RKO (cell line): Measurements from ENCODE around the gene TSKS.

Experiments
- DNase-seq: peaks from one replicate; pipeline ENCODE4 v3.0.0-alpha.2; 2016; ENCODE audit warnings: low spot score

The TSKS gene, protein sequence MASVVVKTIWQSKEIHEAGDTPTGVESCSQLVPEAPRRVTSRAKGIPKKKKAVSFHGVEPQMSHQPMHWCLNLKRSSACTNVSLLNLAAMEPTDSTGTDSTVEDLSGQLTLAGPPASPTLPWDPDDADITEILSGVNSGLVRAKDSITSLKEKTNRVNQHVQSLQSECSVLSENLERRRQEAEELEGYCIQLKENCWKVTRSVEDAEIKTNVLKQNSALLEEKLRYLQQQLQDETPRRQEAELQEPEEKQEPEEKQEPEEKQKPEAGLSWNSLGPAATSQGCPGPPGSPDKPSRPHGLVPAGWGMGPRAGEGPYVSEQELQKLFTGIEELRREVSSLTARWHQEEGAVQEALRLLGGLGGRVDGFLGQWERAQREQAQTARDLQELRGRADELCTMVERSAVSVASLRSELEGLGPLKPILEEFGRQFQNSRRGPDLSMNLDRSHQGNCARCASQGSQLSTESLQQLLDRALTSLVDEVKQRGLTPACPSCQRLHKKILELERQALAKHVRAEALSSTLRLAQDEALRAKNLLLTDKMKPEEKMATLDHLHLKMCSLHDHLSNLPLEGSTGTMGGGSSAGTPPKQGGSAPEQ

DNA sequence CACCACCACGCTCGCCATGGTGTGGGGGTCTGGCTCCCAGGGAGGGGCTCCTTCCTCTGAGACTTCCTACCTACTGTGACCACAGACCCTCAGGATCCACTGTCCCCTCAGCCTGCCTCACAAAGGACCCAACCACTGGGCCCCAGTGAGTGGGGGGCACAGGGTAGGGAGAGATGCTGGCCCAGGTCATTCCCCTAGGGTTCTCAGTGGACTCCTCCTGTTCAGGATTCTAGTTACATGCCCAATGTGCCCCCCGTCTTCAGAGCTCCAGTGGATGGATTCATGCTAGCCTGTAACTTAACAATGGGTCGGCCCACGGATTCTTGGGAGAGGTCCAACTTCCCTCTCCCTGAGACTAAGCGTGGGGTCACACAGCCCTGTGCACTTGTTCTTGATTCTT lies at the start of gene TSKS:
TSKS (minus strand) TSS at position 77 of the 400 bp plus-strand sequence; CDS start at position 18, 59 bp downstream.
- DNase-seq: no peak

DNA sequence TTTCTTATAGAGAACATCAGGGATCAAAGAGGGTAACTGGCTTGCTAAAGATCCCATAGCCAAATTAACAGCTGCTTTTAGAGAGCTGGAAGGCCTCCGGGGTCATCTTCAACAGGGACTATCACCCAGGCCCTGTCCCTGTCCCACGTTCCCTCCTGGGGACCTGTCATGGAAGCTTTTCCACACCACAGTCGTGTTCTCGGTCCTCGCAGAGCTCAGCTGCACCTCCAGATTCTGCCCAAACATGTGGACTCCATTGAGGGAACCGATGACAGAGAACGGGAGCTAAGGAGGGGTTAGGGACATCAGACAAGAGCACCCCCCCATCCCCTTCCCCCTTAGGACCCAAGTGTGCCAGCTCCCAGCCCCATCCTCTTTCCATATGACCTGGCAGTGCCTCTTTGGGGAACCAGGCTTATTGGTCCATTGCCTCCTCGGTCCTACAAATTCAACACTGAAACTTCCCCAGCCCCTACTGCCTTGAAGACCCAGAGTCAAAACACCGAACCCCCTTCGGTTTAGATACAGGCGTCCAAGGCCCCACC lies 49.4 kb upstream of the TSKS start:
- DNase-seq: no peak

DNA sequence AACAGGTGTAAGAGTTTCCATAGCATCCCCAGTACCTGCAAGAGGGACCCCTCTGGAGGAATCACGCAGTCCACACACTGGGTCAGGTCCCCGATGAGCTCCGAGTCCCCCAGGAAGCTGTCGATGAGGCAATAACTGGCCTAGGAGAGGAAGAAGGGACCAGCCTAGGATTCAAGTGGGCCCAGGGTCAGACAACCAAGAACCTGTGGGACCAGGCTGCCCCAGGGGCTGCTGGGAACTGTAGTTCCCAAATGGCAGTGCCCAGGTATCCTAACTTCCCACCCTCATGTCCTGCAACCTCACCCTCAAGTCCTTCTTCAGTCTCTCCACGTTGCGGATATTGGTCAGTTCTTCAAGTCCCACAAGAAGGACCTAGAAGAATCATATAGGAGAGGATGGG lies 48.2 kb upstream of the TSKS start:
- no peak for DNase-seq

DNA sequence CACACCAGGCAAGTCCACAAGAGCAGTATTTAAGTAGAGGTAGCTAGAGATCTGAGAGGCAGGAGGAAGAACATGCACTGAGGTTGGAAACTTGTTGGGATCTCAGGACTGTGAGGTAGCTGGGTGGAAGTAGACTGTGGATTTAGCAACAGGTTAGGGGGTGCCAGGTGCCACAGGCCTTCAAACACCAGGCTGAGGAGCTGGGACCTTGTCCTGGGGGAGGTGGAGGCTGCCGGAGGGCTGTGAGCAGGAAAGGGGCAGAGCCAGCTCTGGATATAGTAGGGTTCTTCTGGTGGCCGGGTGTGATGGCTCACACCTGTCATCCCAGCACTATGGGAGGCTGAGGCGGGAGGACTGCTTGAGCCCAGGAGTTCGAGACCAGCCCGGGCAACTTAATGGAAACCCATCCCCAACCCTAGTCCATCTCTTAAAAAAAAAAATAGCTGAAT lies 46.9 kb upstream of the TSKS start:
- DNase-seq: no peak

DNA sequence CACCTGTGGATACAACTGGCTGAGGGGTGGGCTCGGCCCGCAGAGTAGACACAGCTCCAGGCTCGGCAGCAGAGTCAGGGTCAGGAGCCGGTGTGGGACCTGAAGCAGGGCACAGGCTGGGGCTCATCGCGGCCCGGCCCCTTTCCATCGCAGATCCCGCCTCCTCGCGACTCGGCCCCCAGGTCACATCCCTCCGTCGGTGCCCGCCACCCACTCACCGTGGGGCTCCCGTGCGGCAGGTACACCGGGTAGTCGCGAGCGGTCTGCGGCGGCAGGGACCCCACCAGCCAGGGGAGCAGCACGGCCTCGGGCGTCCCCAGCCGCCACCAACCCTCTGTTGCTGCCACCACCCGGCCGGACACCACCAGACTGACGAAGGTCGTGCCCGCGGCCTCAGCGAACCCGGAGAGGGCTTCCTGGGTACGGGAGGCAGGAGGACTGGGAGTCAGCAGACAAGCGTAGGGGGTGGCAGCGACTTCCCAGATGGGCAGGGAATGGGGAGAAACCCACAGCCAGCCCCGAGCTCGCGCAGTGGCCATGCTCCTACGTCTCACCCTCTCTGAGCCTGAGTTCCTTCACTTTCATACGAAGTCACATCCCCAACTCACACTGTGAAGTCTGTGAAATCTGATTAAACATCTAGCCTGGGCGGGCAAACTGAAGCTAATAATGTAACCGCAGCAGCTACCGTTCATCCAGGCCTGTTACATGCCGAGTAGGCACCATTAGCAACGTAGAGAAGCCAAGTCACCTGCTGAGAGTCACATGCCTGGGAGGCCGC lies 46.2 kb upstream of the TSKS start:
- no peak for DNase-seq

DNA sequence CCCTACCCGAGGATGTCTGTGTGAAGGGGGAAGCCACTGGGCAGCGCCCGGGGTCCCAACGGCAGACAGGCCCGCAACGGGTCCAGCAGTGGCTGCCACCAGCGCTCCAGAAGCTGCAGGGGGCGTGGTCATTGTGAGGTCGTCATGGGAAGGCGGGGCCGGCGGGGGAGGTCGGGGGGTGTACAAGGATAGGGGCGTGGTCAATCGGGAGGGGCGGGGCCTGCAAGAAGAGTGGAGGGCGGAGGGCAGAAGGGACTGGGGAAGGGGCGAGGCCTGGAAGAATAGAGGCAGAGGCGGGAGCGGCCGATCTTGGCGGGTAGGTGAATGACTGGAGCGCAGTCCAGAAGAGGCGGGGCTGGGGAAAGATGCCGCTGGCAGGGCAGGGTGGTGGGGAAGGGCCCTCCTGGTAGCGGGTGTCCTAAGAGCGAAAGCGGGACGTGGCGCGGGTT lies 45.6 kb upstream of the TSKS start:
- DNase-seq: no peak

DNA sequence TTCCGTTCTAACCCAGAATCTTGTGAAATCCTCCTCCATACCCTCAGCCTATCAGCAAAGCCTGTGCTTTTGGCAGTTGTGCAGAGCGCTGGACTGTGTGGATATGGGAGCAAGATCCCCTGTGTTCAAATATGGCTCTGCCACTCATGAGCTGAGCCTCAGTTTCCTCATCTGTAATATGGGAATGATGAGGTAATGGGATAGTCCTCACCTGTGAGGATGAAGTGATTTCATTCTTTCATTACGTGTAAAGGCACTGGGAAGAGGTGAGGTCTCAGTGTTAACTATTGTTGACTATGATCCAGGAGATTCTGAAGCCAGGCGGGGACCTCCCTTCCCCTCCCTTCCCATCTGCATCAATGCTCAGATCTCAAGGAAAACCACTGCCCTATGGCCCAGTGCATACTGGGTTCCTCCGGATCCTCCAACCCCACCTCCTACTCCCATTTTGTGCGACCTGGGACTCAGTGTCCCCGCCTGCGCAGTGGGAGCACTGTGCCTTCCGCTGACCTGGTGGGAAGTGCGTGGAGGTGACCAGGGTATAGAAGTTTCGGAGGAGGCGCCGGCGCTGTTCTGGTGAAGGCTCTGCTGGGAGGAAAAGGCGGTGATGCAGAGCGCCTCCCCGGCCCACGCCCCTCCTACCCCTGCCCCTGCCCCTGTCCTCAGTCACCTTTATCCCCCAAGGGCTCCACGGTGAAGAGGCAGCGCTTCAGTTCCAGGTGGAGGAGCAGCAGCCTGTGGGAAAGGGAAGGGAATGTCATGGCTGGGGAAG lies 45.0 kb upstream of the TSKS start:
- DNase-seq: no peak

DNA sequence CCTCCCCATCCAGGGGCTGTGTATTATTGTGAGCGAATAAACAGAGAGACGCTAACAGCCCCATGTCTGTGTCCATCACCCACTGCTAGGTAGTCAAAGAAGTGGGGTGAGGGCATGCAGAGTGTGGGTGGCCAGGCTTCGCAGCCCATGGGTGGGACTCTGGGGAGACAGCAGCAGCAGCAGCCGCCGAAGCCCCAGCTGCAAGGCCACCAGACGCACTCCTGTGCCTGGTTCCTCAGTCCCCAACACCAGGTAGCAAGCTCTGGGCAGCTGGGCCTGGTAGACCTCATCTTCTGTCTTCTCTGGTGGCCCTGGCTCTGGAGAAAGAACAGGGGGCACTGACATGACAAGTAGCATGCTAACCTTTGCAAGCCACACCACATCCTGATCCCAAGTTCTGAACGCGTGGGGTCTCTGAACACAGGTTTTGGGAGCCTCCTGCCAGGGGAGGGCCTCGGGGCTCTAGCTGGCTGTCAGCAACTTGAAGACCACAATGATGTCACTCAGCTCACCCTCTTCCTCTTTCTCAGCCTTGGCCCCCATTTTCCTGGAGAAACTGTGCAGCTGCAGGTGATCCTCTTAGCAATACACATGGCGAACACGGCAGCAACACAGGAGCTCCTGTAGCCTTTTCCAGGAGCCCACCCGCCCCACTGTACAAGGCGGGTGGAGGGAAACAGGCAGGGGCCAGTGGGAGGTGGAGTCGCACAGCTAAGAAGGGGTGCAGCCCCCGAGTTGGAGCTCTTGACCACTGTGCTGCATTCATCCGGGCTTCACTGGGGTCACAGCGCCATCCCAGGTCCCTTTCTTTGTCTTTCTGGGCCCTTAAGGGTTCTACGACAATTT lies 44.2 kb upstream of the TSKS start:
- no peak for DNase-seq

DNA sequence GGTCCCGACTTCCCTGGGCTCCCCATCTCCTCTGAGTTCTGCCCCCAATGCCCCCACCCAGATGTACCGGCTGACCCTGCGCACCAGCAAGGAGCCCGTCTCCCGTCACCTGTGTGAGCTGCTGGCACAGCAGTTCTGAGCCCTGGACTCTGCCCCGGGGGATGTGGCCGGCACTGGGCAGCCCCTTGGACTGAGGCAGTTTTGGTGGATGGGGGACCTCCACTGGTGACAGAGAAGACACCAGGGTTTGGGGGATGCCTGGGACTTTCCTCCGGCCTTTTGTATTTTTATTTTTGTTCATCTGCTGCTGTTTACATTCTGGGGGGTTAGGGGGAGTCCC lies 43.5 kb upstream of the TSKS start:
- no peak for DNase-seq

DNA sequence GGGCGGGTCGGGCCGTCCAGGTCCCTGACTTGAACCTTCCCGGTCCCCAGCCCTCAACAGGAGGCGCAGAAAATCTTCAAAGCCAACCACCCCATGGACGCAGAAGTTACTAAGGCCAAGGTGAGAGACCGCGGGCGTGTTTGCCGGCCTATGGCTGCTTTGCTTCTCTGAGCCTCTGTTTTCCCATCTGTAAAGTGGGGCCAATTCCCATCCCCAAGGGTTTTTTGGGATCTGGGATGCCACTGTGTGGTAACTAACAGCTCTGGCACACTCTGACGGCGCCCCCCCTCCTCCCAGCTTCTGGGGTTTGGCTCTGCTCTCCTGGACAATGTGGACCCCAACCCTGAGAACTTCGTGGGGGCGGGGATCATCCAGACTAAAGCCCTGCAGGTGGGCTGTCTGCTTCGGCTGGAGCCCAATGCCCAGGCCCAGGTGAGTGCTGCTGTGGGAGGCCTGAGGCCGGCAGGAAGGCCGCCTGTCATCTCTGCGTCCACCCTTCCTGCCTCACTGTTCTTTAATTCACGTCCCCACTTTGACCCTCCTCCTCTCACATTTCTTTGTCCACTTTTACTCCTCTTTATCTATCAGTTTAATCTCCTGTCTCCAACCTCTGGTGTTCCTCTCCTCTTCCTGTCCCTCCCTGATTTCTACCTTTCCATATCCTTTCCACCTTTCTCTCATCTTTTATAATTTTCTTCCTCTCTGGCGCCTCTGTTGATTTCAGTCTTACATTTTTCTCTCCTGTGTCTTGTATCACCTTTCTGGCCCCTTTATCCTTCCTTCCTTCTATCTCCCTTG lies 42.9 kb upstream of the TSKS start:
- DNase-seq: no peak

DNA sequence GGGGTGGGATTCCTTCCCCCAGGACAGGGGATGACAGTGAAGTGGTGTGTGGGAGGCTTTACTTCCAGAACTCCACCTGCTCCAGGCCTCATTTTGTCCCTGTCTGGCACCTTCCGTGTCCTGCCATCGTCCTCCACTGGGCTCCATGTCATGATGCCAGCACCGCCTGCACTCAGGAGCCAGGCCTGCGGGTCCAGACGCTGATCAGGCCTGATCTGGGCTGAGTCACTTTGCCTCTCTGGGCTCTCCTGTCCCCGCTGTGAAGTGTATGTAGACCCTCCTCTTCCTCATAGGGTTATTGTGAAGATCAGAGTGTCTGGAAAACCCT lies 40.4 kb upstream of the TSKS start:
- no peak for DNase-seq

DNA sequence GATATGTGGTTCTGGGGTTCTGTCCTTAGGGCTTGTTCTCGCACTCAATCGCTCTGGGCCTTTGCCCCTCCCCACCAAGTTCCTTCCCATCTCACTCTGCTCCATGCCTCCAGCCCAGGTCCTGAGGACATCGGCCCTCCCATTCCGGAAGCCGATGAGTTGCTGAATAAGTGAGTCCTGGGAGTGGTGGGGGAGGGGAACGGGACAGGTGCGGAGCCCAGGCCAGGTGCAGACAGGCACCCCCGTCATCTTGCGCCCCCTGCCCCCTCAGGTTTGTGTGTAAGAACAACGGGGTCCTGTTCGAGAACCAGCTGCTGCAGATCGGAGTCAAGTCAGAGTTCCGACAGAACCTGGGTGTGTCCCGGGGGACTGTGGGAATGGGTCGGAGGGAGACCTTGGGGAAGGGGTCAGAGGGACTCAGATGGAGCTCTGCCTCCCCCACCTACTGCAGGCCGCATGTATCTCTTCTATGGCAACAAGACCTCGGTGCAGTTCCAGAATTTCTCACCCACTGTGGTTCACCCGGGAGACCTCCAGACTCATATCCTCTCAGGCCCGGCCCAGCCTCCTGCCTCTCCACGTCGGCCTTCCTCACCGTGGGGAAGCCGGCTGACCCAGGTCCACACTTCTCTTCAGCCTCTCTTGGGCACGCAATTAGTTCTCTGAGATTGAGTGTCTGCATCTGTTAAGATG lies 39.9 kb upstream of the TSKS start:
- DNase-seq: no peak

DNA sequence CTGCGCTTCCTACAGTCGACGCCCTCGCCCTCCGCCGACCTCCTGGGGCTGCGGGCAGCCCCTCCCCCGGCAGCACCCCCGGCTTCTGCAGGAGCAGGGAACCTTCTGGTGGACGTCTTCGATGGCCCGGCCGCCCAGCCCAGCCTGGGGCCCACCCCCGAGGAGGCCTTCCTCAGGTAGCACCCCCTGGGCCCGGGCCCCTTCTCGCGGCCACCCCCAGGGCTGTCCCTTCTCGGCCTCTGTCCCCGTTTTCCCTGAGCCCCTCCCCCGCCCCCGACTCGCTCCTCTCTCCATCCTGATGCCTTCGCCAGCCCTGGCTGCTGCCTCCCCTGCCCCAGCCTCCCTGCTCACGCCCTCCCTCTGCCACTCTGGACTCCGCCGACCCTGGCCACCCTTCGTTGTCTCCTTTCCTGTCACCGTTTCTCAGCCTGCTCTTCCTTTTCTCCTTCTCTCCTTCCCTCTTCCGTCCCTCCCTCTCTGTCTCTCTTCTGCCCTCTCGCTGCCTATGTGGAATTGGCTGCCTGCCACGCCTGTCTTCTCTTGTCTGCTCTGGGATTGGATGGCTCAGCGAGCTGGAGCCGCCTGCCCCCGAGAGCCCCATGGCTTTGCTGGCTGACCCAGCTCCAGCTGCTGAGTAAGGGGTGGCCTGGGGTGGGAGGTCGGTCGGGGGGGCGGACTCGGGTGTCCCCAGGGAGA lies 39.0 kb upstream of the TSKS start:
- DNase-seq: no peak

DNA sequence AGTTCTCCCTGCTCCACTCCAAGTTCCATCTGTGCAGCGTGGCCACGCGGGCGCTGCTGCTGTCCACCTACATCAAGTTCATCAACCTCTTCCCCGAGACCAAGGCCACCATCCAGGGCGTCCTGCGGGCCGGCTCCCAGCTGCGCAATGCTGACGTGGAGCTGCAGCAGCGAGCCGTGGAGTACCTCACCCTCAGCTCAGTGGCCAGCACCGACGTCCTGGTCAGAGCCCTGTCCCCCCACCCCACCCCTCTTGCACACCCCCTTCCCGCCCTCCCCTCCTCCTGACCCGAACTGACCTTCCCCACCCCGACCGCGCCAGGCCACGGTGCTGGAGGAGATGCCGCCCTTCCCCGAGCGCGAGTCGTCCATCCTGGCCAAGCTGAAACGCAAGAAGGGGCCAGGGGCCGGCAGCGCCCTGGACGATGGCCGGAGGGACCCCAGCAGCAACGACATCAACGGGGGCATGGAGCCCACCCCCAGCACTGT lies 38.3 kb upstream of the TSKS start:
- DNase-seq: no peak

DNA sequence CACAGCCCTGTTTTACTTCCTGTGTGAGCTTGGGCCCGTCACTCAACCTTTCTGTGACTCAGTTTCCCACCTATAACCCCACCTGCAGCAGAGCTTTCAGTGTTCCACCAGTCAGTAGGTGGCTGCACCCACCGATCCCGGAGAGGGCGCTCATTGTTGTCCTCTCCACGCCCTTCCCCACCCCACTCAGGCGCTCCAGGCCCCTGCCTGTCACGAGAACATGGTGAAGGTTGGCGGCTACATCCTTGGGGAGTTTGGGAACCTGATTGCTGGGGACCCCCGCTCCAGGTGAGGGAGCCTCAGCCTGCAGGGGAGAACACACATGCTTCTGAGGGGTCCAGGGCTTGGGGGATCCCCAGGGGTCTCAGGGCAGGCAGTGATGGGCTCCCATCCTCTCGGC lies 37.7 kb upstream of the TSKS start:
- DNase-seq: no peak

DNA sequence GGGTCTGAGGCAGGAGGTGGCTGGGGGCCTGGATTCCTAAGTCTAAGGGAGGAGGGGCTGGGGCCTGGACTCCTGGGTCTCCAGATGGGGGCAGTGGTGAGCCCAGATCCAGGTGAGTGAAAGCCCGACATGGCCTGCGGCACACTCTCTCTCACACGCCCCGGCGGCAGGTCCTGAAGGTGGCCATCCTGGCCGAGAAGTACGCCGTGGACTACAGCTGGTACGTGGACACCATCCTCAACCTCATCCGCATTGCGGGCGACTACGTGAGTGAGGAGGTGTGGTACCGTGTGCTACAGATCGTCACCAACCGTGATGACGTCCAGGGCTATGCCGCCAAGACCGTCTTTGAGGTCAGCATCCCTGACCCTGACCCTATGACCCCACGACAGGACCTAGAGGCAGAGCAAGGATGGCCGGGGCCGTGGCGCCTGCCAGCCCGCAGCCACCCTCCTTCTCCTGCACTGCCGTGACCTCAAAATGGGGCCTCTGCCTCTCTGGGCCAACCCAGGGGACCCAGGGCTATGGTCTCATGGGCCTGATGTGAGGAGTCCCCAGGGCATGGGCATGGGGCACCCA lies 36.8 kb upstream of the TSKS start:
- DNase-seq: no peak

DNA sequence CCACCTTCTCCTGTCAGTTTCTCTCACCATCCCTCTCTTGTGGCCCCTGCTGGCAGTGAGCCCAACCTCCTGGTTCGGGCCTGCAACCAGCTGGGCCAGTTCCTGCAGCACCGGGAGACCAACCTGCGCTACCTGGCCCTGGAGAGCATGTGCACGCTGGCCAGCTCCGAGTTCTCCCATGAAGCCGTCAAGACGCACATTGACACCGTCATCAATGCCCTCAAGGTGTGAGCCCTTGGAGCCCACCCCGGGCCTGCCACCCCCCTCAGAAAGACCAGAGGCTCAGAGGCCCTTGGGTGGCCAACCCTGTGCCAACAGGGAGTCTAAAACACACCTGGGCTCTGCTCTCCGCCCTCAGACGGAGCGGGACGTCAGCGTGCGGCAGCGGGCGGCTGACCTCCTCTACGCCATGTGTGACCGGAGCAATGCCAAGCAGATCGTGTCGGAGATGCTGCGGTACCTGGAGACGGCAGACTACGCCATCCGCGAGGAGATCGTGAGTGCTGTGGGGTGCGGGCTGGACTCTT lies 36.2 kb upstream of the TSKS start:
- no peak for DNase-seq

DNA sequence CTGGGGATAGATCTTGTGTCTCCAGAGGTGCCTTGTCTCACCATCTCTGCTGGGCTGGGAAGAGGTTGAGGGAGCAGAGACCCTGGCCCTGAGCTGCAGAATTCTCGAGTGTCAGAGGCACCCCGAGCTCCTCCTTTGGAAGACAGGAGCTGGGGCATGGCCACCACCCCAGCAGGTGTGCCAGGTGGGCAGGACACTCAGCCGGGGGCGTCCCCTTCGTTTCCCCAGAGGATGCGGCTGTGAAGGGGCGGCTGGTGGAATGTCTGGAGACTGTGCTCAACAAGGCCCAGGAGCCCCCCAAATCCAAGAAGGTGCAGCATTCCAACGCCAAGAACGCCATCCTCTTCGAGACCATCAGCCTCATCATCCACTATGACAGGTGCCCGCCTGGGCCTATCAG lies 35.5 kb upstream of the TSKS start:
- no peak for DNase-seq
